Fibroblast of peridontal ligament (primary cell): Measurements from ENCODE around the gene ETV6.
"Not testable (repeated sequence)": the region's sequence is repeated elsewhere in the genome, so short reads cannot be mapped to it uniquely, and the experiment has no call there.

Experiments used
- DNase-seq: peaks from one replicate; pipeline ENCODE4 v3.0.0-alpha.2; 2010; ENCODE audit errors: extremely low read depth

Gene ETV6

DNA sequence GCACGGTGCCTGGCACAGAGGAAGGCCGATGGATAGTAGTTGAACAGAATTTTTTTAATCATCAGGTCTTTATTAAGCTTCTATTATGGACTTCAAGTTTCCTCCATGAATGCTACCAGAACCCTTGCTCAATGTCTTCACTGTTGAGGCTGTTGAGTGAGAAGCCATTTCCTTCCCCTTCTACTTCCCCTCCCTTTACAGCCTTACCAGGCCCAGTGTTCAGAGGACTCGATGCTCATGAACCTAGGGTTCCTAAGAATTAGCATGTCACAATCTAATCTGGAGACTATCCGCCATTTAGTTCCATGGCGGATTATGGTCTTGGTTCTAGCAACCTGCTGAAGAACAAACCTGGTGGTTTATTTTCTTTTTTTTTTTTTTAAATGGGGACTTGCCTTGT, 17.7 kb downstream of the ETV6 start:
- DNase-seq: no peak

DNA sequence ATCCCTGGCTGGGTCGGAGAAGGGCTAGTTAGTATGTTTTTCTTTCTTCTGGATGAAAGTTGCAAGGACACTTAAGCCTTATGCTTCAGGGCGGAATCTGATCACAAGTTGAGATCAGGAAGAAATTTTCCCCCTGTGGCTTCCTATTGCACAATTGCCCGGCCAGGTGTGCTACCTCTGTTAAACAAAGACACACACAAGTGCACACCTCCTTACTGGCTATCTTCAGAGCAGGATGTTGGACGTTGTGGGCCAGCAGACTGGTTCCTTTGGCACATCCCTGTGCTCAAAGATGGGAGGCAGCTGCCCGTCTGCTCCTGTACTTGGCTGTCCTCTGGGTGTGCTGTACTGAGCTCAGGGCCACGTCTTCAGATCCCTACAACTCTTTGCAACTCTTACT, 19.1 kb downstream of the ETV6 start:
- DNase-seq: no peak

DNA sequence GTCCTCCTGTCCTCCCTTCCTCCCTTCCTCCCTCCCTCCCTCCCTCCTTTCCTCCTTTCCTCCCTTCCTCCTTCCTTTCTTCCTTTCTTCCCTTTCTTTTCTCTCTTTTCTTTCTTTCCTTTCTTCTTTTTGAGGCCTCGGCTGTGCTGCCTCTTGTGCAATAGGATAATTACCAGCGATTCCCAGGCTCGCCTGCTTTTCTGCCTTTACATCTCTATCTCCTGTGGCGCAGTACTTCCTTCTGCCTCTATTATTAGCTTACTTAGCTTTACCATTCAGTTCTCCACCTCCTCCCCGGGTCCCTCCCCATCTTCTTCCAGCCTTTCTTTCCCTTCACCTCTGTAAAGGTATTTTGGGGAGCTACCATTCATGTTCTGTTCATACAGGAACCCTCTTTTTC, 19.9 kb downstream of the ETV6 start:
- DNase-seq: no peak

DNA sequence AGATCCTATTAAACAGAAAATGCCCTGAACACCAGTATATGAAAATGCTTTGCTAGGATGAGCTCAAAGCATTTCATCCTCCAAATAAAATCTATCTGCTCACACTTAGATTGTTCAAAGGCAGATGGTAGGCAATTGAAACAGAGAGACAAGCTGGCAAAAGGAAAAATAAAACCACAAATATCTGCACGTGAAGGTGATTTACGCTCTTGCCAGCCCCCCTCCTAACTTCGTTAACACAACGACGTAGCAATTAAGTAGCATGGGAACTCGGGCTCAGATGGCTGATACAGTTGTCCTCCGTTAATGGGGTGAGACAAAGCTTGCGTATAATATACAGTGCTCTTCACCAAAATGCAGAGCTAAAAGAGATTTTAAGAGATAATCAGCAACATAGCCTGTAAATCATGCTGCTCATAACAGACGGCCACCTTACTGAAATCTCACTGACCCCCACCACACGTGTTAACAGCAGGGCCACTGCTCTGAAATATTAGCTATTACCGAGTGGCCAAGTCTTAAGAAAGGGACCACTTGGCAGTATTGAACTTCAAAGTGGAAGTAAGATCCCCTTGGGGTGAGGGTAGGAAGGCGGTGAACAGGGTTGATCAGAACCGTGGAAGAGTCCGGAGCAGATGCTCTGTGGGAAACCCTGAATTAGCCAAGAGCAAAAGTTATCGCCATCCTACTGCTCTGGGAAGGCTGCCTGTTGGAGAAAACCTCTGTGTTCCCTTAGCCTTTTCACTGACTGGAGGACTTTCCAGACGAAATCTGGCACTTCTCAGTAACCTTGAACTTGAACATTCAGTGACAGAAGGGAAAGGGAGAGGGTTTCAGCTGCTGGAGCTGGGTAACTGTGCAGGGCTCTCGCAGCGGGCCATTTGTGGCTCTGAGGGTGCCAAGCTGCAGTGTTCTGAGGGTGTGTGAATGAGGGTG, 23.1 kb downstream of the ETV6 start:
- DNase-seq: no peak

DNA sequence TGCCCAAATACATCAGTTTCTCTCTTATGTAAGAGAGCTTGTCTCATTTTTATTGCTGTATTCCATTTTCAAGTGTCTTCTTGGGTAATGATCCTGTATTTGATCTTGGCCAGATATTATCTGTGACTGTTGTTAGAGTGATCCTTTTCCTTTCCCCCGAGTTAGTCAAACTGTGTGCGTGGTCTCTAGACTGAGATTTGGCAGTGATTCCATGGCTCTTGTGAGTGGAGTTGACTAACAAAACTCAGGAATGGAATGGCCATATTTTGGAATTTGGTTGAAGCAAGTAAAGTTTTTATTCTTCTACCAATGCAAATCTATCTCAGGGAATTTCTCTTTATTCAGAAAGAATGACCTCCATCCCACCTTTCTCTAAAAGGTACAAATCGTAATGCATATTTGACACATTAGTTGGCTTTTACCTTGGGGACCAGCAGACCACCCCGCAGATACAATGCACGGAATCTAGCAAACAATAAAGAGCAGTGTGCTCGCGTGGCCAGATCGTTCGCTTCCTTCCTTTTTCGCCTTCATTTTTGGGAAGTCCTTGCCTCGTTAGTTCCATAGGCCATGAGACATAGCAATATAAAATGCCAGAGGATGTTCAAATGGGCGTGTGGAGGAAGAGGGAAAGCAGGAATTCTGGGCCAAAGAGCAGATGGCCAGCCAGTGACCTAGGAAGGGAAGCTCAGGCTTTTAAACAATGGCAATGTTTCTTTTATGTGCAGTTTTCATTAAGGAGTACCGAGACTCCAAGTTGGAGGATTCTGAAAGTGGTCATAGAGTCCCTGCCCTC, 24.4 kb downstream of the ETV6 start:
- no peak for DNase-seq

DNA sequence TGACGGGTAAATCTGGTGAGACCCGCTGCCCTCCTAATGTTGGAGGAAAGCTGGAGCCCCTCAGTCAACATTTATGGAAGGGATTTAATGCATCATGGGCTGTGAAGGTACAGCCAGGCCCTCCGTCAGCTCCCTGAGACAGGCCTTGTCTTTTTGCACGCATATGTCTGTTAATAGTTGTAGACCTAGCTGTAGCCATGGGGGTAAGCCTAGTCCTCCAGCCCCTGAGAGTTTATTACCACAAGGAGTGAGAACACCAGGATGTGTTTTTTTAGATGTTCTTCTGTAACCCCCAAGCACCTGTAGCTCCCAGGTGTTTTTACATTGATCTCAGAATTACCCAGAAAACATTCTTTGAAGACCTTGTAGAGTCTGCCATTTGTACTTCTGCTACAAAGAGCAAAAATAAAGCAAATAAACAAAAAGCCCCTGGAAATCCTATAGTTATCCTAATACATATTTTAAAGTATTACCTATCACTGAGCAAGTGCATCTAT, 25.5 kb downstream of the ETV6 start:
- no peak for DNase-seq

DNA sequence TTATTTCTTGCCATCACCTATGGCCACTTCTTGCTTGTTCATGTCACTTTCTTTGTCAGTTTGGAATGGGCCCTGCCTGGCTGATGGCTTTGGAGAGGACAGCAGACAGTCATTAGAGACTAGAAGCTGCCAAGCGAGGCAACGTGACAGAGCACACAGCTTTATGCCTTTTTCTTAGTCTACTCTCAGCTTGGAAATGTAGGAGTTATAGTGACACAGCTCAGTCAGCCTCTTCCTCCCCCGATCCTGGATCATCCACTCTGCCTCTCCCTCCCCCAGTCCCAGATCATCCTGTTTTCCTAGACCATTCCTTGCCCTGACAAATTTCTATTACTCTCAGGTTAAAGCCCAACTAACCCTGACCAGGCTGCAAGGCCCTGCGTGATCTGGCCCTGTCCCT, 26.6 kb downstream of the ETV6 start:
- no peak for DNase-seq

DNA sequence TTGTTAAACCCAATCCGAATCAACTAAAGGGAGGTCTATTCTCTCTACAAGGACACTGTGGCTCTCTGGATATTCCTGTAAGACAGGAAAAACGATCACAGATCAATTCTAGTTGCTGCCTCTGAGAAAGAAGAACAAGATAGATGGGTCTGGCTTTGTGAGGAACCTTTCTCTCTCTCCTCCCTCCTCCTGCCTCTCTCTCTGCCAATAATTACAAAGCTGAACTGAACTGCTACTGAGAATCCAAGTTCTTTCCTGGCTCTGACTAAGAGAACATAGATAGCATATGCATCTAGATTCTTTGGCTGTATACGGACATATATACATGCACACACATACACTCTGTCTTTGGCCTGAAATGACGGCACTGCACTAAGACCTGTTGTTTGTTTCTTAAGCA, 27.6 kb downstream of the ETV6 start:
- no peak for DNase-seq

DNA sequence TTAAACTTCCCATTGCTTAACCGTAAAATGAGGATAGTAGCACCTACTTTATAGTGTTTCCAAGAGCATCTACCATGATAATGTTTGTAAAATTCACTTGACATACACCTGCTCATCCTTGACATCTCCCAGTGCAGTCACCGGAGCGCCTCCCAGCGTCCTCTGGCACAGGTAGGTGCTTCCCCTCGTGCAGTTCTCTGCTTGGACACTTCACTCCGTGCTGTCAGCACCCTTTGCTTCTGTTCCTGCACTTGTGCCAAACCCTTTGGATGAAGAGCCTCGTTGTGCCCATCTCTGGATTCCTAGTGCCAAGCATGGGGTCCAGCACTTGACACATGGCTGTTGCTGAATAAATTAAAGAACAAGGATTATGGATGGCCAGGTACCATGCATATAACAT, 28.3 kb downstream of the ETV6 start:
- no peak for DNase-seq

DNA sequence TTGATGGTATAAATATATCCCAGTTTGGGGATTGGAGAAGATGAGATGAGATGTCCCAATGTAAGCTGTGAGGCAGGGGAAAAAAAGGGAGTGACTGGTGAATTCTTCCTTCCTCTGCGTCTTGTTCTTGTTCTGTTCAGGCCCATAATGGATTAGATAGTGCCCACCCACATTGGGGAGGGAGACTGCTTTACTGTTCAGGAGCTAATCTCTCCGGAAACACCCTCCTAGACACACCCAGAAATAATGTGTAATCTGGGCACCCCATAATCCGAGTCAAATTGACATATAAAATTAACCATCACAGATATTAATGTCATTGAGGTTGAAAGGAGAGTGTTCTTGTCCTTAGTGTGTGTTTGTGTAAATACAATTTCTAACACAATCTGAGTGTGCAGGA, 29.3 kb downstream of the ETV6 start:
- no peak for DNase-seq

DNA sequence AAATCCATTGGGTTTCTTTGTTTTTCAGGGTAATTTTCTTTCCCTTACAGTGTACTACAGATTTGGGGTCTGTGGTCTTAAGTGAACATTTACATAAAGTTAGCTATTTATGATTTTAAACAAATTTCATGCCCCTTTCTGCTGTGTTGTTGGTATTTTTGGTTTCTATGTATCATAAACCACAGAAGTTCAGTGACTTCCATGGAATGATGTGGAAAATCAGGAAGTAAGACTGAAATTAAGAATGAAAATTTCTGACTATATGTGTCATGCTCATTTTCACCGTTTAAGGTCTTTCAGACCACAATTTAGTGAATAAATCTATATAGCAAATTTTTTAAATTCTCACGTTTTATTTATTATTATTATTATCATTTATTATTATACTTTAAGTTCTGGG, 31.7 kb downstream of the ETV6 start:
- no peak for DNase-seq

DNA sequence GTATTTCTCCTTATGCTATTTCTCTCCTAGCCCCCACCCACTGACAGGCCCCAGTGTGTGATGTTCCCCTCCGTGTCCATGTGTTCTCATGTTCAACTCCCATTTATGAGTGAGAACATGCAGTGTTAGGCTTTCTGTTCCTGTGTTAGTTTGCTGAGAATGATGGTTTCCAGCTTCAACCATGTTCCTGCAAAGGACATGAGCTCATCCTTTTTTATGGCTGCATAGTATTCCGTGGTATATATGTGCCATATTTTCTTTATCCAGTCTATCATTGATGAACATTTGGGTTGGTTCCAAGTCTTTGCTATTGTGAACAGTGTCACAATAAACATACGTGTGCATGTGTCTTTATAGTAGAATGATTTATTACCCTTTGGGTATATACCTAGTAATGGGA, 32.2 kb downstream of the ETV6 start:
- DNase-seq: not testable (repeated sequence)

DNA sequence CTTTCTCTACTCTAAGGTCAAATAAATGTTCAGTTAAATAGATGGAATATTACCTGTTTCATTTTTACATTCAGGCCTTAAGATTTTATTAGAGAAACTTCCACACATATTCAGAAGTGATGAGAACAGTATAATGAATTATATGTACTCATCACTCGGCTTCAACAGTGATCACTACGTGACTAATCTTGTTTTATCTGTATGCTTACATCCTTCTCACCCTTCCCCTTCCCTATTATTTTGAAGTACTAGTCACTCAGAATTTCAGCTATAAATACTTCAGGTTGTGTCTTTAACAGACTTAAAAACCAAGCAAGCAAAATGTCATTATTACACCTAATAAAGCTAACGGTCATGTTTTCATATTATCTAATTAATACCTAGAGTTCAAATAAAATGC, 34.9 kb downstream of the ETV6 start:
- no peak for DNase-seq

DNA sequence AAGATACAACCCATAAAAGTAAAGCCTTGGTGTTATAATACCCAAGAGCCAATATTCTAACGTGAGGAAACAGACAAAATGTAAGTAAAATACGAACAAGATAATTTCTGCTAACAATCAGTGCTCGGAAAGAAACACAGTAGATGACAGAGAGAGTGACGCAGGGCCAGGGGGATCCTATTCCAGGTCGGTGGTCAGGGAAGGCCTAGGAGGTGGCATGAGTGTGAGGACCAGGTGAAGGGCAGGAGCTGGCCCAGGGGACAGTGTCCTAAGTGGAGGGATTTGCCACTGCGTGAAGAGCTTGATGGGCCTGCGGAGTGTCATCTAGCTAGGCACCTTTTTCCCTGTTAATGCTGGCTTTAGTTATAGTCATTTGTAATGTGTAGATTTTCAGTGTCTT, 35.3 kb downstream of the ETV6 start:
- no peak for DNase-seq

DNA sequence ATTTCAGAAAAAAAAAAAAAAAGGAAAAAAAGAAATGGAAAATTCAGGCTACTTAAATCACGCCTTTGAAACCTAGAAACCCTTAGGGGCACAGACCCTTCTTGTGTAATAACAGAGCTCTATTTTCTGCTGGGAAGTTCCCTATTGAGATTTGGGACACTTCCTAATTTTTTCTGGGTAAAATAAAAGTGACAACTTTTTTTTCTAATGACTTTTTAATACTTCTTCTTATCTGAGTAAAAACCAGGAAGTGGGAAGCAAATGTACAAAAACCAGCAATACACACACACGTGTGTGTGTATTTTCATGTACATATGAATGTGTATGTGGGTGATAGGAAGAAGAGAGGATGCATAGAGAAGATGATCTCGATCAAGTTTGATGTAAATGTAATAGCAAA, 35.8 kb downstream of the ETV6 start:
- DNase-seq: no peak

DNA sequence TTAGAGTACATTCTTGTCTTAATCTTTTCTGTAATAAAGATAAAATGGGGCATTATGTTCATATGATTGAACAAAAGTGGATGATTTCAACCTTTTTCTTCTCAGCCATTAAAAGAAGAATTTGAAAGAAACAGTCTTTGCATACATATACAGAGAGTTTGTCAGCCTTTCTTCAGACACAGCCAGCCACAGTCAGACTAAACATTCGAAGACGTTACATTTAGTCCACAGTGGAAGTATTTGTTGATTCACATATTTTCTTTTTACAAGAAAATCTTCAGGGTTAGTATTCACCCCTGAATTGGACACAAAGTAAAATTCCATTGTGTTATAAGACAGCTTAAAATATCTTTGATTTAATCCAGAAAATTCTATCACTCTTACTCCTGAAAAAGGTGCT, 36.2 kb downstream of the ETV6 start:
- DNase-seq: no peak

DNA sequence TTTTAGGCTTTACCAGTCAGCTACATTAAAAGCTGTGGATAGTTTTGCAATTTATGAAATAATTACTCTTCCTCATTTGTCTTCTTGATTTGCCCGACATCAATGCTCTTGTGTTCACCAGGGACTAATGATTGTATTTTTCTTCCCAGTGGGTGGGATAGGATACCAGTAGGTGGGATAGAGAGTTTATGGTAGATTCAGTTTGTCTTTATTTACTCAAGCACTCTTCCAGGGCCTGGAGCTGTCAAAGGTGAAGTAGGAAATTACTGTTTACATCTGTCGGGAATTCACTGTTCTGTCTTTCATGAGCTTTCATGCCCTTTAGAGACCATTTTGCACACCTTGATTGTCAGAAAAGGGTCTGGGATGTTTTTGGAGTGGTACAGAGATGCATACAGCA, 36.6 kb downstream of the ETV6 start:
- DNase-seq: no peak

DNA sequence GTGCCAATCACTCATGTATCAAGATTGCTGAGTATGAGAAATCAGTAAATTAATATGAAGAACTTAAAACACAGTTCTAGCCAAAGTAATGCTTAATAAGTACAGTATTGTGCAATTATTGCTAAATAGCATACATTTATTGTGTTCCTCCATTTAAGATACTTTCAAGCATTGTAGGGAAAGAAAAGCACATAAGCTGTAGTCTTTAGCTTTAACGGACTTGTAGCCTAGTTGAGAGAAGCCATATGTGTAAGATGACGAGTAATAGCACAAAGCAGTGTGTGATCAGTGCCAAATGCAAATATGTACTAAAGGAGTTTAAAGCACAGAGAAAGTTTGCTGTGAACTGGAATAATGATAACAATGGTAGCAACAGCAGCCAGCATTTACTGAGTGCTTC, 38.1 kb downstream of the ETV6 start:
- DNase-seq: no peak

DNA sequence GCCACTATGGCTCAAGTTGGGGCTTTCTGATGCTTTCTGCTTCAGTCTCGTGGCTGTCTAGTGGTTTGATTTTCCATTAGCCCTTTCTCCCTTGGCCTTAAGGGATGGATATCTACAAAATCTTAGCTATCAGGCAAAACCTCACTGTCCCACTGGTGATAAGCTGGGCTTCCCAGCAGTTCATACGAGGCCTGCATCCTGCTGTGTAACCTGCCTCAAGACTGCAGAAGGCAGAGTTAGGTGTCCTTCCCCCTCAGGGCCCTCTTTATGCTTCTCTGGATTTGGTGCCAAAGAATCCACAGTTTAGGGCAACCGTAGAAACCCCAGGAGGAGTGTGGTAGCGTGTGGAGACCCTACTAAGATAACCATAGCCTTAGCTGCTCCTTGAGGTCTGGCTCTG, 38.9 kb downstream of the ETV6 start:
- no peak for DNase-seq

DNA sequence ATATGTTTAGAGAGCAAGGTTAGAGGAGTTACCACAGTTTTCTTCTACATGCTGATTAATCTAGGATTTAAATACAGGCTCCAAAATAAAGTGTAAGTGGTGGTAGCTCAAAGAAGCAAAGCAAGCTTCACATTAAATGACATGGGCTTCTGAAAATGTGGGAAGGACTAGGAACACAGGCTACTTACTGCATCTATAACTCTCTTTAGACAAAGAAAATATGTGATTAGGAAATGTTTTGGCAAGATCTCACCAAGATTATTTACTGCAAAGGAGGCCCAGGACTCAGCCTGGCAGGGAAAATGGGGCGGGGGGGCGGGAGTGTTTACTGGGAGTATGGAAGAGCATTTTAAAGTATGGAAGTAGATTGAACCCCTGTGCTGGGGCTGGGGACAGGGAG, 39.4 kb downstream of the ETV6 start:
- peak; percentile 78 for DNase-seq

DNA sequence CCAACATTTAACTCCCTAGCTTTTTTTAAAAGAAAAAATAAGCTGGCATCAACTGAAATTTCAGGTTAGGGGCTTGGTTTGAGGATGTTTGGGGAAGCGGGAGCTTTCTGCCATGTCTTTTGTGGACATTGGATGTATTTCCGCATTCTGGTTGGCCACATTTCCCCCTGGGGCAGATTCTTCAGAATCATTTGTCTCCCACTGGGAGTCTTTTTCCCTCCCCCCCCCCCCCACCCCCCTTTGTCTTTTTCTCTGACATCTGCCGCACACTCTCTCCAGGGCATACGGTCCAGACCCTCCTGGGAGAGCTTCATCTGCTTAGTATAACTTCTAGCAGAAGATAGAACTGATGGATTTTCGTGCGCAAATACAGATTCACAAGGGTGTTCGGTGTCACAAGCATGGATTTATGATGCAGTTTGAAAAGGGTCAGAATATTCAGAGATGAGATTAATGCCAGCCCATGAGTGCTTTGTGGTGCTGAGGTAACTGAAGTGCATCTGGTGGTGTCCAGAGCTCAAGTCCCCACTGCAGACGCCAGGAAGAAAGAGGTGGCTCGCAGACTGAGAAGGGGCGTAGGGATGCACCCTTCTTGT, 40.2 kb downstream of the ETV6 start:
- no peak for DNase-seq

DNA sequence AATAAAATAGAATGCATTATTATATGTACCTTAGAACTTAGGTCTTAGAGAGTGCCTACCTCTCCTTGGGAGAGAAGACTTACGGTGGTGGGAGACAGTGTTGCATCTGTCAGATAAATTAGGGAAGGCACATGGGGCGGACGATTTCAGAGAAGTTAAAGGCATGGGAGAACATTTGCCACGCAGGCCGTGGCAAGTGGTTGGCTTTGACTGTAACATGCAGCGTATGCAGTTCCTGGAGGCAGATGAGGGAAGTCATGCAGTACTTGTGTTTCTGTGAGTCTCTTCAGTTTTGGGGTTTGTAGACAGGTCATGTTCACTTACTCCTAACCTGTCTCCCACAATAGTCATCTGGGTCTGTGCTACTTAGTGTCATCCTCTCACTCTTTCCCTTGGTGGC, 43.6 kb downstream of the ETV6 start:
- no peak for DNase-seq

DNA sequence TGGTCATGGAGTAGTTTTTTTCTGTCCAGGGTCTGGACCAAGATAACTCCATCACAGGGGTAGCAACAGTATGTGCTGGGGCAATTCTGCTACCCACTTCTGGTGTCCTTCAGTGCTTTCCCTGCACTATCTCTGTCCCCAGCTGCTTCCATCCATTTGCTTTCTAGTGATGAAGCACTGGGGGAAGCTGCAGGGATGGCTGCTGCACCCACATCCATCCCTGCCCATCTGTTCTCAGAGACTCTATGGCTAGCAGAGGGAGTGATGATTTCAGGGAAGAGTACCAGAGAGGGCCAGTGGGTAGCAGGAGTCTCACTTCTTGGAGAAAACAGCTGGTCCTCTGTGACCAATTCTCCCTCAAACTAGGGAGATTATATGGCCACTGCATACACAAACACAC, 44.1 kb downstream of the ETV6 start:
- no peak for DNase-seq
